Measurements from ENCODE around the gene FHL1. TPM values are rescaled to one million over a fixed set of nuclear protein-coding genes. Genes with fewer than 3 reads are reported as not detected.
"Not testable (repeated sequence)": the region's sequence is repeated elsewhere in the genome, so short reads cannot be mapped to it uniquely, and the experiment has no call there.

The FHL1 gene
- total RNA-seq, 1 donor, result 51.8 TPM

DNA sequence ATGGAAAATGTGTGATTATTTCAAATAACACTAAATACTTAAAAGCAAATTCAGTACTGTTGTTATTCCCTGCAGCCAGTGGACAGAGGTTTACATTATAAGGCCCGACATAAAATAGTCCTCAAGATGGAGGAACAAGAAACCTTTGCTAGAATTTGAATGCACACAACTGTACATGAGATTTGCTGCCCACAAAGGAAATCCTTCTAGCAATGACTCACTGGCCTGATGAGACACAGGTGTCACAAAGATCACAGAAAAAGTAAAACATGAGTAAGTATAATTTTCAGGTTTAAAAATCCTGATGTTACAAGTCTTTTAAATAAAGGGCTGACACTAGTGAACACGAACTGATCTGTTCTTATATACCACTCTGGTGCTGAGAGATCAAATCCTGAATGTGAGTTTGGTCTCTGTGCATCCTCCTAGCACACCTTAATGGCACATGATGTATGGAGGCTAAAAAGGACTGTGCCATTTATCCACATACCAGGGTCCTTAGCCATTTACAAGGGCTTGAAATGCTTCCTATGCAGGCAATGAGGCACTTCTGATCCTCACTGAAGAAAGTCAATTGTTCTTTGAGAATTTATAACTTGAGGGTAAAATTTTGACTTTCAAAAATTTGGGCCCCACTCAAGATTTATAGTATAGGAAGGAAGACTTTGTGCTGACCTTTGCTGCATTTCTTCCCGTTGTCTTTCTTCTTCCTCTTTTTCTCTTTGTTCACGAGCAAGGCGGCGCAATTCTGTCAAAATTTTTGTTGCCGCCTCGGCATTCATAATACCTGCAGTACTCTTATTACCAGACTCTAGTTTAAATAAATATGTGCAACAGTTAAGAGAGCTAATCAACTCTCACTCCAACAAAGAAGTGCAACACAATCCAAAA lies 80.9 kb downstream of the FHL1 start:
- Histone ChIP-seq H3K4me2 (ENCODE audit: insufficient read depth, low read length) (no peak overlapping the region), H3K79me2 (ENCODE audit: insufficient read depth, low read length) (no peaks in the 10 kb centered on the region), H3K9me3 (ENCODE audit: low read depth, low read length) (no peaks in the 10 kb centered on the region)

DNA sequence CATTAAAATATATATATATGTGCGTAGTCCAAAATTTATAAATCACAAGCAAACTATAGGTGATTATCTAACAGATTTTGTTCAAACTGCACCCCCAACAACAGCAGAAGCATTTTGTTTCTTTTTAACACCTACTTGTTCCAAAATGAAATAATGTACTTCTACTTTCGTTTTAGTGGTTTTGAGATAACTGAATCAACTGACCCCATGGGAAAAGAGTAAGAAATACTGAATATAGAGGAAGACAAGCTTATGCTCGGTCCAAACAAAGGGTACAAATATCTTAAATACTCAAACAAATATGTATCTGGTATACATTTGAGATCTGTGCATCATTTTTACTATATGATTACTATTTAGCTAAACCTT lies 81.5 kb downstream of the FHL1 start:
- Histone ChIP-seq H2AFZ (ENCODE audit: low read length) (no peak overlapping the region), H3K4me2 (ENCODE audit: insufficient read depth, low read length) (no peak overlapping the region), H3K36me3 (ENCODE audit: insufficient read depth, low read length) (peaks cover 47% of the 10 kb centered on the region), H3K27ac (ENCODE audit: low read depth, low read length) (no peak overlapping the region), H3K27me3 (ENCODE audit: insufficient read depth, low read length) (no peaks in the 10 kb centered on the region), H3K4me3 (ENCODE audit: insufficient read depth, low read length) (no peak overlapping the region), H3K4me1 (ENCODE audit: insufficient read depth, low read length) (no peaks in the 10 kb centered on the region), H3K79me2 (ENCODE audit: insufficient read depth, low read length) (no peaks in the 10 kb centered on the region), H4K20me1 (ENCODE audit: insufficient read depth, low read length) (no peaks in the 10 kb centered on the region), H3K9me3 (ENCODE audit: low read depth, low read length) (no peaks in the 10 kb centered on the region)
- DNase-seq (ENCODE audit: insufficient read length, low spot score, missing footprints), result no peak
- TF ChIP-seq, protein P1, sequence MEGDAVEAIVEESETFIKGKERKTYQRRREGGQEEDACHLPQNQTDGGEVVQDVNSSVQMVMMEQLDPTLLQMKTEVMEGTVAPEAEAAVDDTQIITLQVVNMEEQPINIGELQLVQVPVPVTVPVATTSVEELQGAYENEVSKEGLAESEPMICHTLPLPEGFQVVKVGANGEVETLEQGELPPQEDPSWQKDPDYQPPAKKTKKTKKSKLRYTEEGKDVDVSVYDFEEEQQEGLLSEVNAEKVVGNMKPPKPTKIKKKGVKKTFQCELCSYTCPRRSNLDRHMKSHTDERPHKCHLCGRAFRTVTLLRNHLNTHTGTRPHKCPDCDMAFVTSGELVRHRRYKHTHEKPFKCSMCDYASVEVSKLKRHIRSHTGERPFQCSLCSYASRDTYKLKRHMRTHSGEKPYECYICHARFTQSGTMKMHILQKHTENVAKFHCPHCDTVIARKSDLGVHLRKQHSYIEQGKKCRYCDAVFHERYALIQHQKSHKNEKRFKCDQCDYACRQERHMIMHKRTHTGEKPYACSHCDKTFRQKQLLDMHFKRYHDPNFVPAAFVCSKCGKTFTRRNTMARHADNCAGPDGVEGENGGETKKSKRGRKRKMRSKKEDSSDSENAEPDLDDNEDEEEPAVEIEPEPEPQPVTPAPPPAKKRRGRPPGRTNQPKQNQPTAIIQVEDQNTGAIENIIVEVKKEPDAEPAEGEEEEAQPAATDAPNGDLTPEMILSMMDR (IDR thresholded peaks at IDR 0.05; ENCODE audit: extremely low read depth, low read depth, low read length), result no peak

More for the DNA sequence above, 80.9 kb downstream of the FHL1 start:
- no peaks in the 10 kb centered on the region for H4K20me1 ChIP-seq (ENCODE audit: insufficient read depth, low read length)
- DNase-seq (ENCODE audit: insufficient read length, low spot score, missing footprints), result no peak
- TF ChIP-seq, protein P1 (IDR thresholded peaks at IDR 0.05; ENCODE audit: extremely low read depth, low read depth, low read length), result no peak
- no peak overlapping the region for H3K27ac ChIP-seq (ENCODE audit: low read depth, low read length)
- H2AFZ ChIP-seq (ENCODE audit: low read length), result no peak overlapping the region
- no peak overlapping the region for H3K4me3 ChIP-seq (ENCODE audit: insufficient read depth, low read length)
- H3K4me1 ChIP-seq (ENCODE audit: insufficient read depth, low read length), result no peaks in the 10 kb centered on the region
- H3K27me3 ChIP-seq (ENCODE audit: insufficient read depth, low read length), result no peaks in the 10 kb centered on the region
- peaks cover 52% of the 10 kb centered on the region for H3K36me3 ChIP-seq (ENCODE audit: insufficient read depth, low read length)

DNA sequence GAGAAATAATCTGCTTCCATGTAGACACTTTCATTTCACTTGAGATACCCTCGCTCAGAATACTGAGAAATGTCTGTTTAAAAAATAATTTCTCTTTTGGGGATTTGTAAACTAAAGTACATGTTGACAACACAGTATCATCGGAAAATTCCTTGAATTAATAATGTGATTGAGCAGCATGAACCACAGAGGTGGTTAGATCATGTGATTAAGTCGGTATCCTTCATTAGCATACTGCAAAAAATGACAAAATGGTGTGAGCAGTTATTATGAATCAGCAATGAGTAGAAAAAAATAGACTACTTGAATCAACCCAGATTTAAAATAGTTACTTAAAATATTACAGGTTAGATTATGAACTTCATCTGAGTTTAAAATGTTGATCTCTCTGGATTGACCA lies 89.7 kb downstream of the FHL1 start:
- no peak overlapping the region for H2AFZ ChIP-seq (ENCODE audit: low read length)

DNA sequence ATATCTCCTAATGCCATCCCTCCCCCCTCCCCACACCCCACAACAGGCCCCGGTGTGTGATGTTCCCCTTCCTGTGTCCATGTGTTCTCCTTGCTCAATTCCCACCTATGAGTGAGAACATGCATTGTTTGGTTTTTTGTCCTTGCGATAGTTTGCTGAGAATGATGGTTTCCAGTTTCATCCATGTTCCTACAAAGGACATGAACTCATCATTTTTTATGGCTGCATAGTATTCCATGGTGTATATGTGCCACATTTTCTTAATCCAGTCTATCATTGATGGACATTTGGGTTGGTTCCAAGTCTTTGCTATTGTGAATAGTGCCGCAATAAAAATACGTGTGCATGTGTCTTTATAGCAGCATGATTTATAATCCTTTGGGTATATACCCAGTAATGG lies 90.5 kb downstream of the FHL1 start:
- not testable (repeated sequence) for H3K27me3 ChIP-seq (ENCODE audit: insufficient read depth, low read length); H2AFZ ChIP-seq (ENCODE audit: low read length); H3K27ac ChIP-seq (ENCODE audit: low read depth, low read length); H3K9me3 ChIP-seq (ENCODE audit: low read depth, low read length); DNase-seq (ENCODE audit: insufficient read length, low spot score, missing footprints); H3K79me2 ChIP-seq (ENCODE audit: insufficient read depth, low read length); H3K4me2 ChIP-seq (ENCODE audit: insufficient read depth, low read length); H4K20me1 ChIP-seq (ENCODE audit: insufficient read depth, low read length); H3K4me1 ChIP-seq (ENCODE audit: insufficient read depth, low read length); H3K4me3 ChIP-seq (ENCODE audit: insufficient read depth, low read length)
- peaks cover 33% of the 10 kb centered on the region for H3K36me3 ChIP-seq (ENCODE audit: insufficient read depth, low read length)

More for the DNA sequence above, 89.7 kb downstream of the FHL1 start:
- Histone ChIP-seq H3K36me3 (ENCODE audit: insufficient read depth, low read length) (peaks cover 28% of the 10 kb centered on the region), H3K27ac (ENCODE audit: low read depth, low read length) (no peak overlapping the region), H4K20me1 (ENCODE audit: insufficient read depth, low read length) (no peaks in the 10 kb centered on the region), H3K27me3 (ENCODE audit: insufficient read depth, low read length) (no peaks in the 10 kb centered on the region), H3K4me1 (ENCODE audit: insufficient read depth, low read length) (no peaks in the 10 kb centered on the region), H3K4me2 (ENCODE audit: insufficient read depth, low read length) (no peak overlapping the region), H3K79me2 (ENCODE audit: insufficient read depth, low read length) (no peaks in the 10 kb centered on the region), H3K9me3 (ENCODE audit: low read depth, low read length) (no peaks in the 10 kb centered on the region), H3K4me3 (ENCODE audit: insufficient read depth, low read length) (no peak overlapping the region)
- TF ChIP-seq, protein P1 (IDR thresholded peaks at IDR 0.05; ENCODE audit: extremely low read depth, low read depth, low read length), result no peak
- no peak for DNase-seq (ENCODE audit: insufficient read length, low spot score, missing footprints)

Data from osteoblast (primary cell).